ENCODE measurements around the gene HSF4.

DNA sequence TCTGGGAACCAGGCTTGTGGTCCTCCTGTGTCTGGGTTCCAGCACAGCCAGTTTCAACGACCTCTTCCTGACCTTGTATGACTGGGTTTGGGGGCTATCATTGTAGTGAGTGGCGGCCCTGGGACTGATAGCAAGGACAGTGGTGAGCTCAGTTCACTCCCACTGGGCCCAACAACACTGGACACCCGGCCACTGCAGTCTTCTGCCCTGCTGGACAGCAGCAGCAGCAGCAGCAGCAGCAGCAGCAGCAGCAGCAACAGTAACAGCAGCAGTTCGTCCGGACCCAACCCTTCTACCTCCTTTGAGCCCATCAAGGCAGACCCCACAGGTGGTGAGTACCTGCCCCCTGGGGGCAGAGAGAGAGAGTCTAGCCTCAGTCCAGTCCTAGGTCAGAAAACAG, 31.1 kb downstream of the HSF4 start:
- TF ChIP-seq CTCF (IDR thresholded peaks at IDR 0.05) (no peak), POLR2A (IDR thresholded peaks at IDR 0.05) (no peak)

All from esophagus squamous epithelium (tissue), 4 donors.